IPS DF 4.7 (cell line): ENCODE data around the gene B9D1.
A peak's percentile ranks its signal among the peaks of the same experiment; 100 is the strongest.

Experiments
- DNase-seq: peaks from one replicate; pipeline ENCODE4 v3.0.0-alpha.2; 2013; ENCODE audit warnings: low spot score; ENCODE audit errors: extremely low read depth

B9D1 gene

GRCh38 chr17:19320876-19321275 is 41.6 kb downstream of the B9D1 start:
- no peak for DNase-seq

GRCh38 chr17:19319771-19320505 is 42.6 kb downstream of the B9D1 start:
- DNase-seq, result no peak

GRCh38 chr17:19318611-19319010 is 43.9 kb downstream of the B9D1 start:
- no peak for DNase-seq

GRCh38 chr17:19317359-19318095 is 45.0 kb downstream of the B9D1 start:
- DNase-seq, result peak; percentile 69

- no peak for DNase-seq
Observed at GRCh38 chr17:19316761-19317358, 45.7 kb downstream of the B9D1 start.

- no peak for DNase-seq
Observed at GRCh38 chr17:19315104-19315503, 47.4 kb downstream of the B9D1 start.

GRCh38 chr17:19313746-19314651 is 48.5 kb downstream of the B9D1 start:
- no peak for DNase-seq

GRCh38 chr17:19313066-19313745 is 49.3 kb downstream of the B9D1 start:
- DNase-seq, result no peak

- no peak for DNase-seq
Observed at GRCh38 chr17:19312406-19312805, 50.1 kb downstream of the B9D1 start.

GRCh38 chr17:19311421-19312215 is 50.9 kb downstream of the B9D1 start:
- no peak for DNase-seq

- no peak for DNase-seq
Observed at GRCh38 chr17:19311016-19311415, 51.5 kb downstream of the B9D1 start.

GRCh38 chr17:19310151-19310550 is 52.4 kb downstream of the B9D1 start:
- no peak for DNase-seq

GRCh38 chr17:19309701-19310100 is 52.8 kb downstream of the B9D1 start:
- no peak for DNase-seq

- DNase-seq, result no peak
Observed at GRCh38 chr17:19308398-19308797, 54.1 kb downstream of the B9D1 start.

GRCh38 chr17:19307521-19307920 is 55.0 kb downstream of the B9D1 start:
- no peak for DNase-seq

- DNase-seq, result no peak
Observed at GRCh38 chr17:19306160-19307111, 56.1 kb downstream of the B9D1 start.

GRCh38 chr17:19305761-19306159 is 56.8 kb downstream of the B9D1 start:
- DNase-seq, result no peak

- DNase-seq, result no peak
Observed at GRCh38 chr17:19305256-19305655, 57.3 kb downstream of the B9D1 start.

GRCh38 chr17:19304751-19305150 is 57.8 kb downstream of the B9D1 start:
- DNase-seq, result no peak
